WI38 (cell line): Measurements from ENCODE around the gene LIPH.

Experiments
- H3K4me3 ChIP-seq: 2 replicates; pipeline ENCODE4 v1.5.1; 2011; ENCODE audit warnings: low read depth, mild to moderate bottlenecking, control low read depth, low read length
- CTCF ChIP-seq: IDR thresholded peaks from 2 replicates; pipeline ENCODE4 v1.5.1; 2012; ENCODE audit warnings: low read depth, mild to moderate bottlenecking, control low read depth, low read length

The LIPH gene

DNA sequence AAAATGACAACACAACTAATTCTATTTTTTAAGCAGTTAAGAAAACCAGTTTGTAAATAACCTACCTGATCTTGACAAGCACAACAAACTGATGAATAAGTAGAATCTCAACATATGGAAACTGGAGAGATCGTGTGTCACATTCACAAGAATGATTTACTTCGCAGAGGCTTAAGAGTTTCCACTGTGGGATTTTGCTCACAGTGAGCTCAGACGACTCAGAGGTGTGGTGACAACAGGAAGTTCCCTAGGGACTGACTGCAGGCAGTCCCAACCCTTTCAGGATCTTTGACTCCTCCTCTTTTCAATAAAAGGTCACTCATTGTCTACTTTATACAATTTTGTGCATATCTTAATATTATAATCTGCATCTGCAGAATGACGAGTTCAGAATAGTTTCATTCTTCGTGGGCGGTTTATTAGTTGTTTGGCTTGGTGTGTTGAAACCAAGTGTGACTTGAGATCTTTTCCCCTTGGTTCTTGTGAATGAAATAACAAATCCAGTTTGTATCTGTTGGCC lies at the start of gene LIPH:
TSS of gene LIPH (minus strand) at position 231 of the 520 bp plus-strand sequence. CDS start at position 114, 117 bp downstream.
- TF ChIP-seq CTCF: no peak
- no peak within 1 kb of the TSS for H3K4me3 ChIP-seq

DNA sequence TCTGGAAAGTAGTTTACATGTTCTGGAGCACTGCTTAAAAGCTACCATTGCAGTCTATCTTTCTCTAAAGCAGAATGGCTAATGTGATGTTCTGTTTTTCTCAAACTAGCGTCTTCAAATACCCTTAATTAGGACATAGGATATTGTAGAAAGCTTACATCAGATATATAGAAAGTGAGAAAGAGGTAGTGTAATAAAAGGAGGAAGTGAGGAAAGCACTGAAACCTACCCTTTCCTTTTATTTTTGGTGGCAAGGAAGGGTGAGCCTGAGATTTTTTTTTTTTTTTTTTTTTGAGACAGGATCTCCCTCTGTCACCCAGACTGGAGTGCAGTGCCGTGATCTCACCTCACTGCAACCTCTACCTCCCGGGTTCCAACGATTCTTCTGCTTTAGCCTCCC lies 43.1 kb upstream of the LIPH start:
- no peak overlapping the region for H3K4me3 ChIP-seq
- no peak for TF ChIP-seq CTCF

DNA sequence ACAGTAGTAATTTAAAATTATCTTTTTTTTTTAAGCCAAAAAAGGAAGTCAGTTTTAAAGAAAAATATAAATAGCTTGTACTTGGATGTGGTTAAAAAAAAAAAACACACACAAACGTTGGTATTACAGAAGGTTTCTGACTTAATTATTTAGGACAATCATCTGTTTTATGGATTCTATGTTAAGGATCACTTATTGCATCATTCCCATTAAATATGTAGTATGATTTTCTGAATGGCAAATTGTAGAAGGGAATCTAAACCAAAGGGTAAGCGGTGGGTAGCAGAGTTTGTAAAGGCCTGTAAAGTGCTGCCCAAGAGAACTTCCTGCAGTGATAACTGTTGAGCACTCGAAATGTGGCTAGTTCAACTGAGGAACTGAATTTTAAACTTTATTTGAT lies 41.7 kb upstream of the LIPH start:
- TF ChIP-seq CTCF: no peak
- H3K4me3 ChIP-seq: no peak overlapping the region

DNA sequence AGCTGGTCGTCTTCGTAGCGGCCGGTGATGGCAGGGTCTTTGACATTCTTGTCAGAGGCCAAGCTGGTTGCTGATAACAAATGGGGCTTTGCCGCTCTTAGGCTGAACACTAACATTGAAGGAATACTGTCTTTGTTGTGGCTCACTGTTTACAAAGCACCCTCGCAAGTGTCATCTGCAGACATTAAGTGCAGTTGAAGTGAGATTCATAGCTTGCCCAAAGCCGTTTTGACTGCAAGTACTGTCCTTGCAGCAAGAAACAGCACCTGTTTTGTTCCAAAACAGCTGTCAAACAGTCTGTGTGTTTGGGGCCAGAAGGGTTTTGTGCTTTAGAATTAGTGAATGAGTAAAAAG lies 34.3 kb upstream of the LIPH start:
- H3K4me3 ChIP-seq: peak overlapping the region; percentile 96
- no peak for TF ChIP-seq CTCF

- no peak for TF ChIP-seq CTCF
- H3K4me3 ChIP-seq: peak within 1 kb of the TSS; percentile 96
These were observed 33.7 kb upstream of the LIPH start, which contains the start of gene SENP2 for GRCh38 chr3:185585859-185586685. TSS of gene SENP2 (plus strand) at chr3:185586295. CDS start at chr3:185586414, 119 bp downstream.

GRCh38 chr3:185585518-185585858 lies 33.1 kb upstream of the LIPH start:
- TF ChIP-seq CTCF: no peak
- H3K4me3 ChIP-seq: peak overlapping the region; percentile 96

- TF ChIP-seq CTCF: no peak
- no peak overlapping the region for H3K4me3 ChIP-seq
These were observed 32.3 kb upstream of the LIPH start for GRCh38 chr3:185584686-185585085.
